Kidney (tissue), 14 donors: ENCODE results near the gene C19orf38. TPM values are rescaled to one million over a fixed set of nuclear protein-coding genes. Genes with fewer than 3 reads are reported as not detected.

Experiments
- DNase-seq, 5 donors: peaks; one replicate each; pipeline ENCODE4 v3.0.0-alpha.2; 2013 to 2020
- FAIRE-seq: peaks from 2 replicates; lab custom pipeline; 2012; peaks lifted over from hg19 to GRCh38; lab: Jason Lieb, UNC
- H3K27ac ChIP-seq, 2 donors: one replicate each; pipeline ENCODE4 v1.7.0; 2013; ENCODE audit warnings: low read depth in 2 of 2, low read length in 2 of 2, inconsistent platforms in 1 of 2
- H3K27me3 ChIP-seq: one replicate; pipeline ENCODE4 v1.7.1; 2013; ENCODE audit warnings: low read length, inconsistent platforms; ENCODE audit not compliant: control insufficient read depth, insufficient read depth
- H3K36me3 ChIP-seq, 3 donors: one replicate each; pipeline versions ENCODE4 v1.7.0 to v1.7.1; 2013; ENCODE audit warnings: low read length in 3 of 3, control low read depth in 1 of 3, inconsistent platforms in 1 of 3; ENCODE audit not compliant: insufficient read depth in 3 of 3, control insufficient read depth in 2 of 3
- H3K4me1 ChIP-seq, 3 donors: one replicate each; pipeline versions ENCODE4 v1.7.0 to v1.7.1; 2013; ENCODE audit warnings: low read length in 3 of 3, inconsistent platforms in 1 of 3, low read depth in 1 of 3; ENCODE audit not compliant: control insufficient read depth in 2 of 3, insufficient read depth in 2 of 3
- H3K4me3 ChIP-seq, 3 donors: one replicate each; pipeline versions ENCODE4 v1.7.0 to v1.8.1; 2013; ENCODE audit warnings: low read length in 3 of 3, control low read depth in 1 of 3, inconsistent platforms in 1 of 3
- H3K9ac ChIP-seq, 3 donors: one replicate each; pipeline versions ENCODE4 v1.7.0 to v1.7.1; 2013; ENCODE audit warnings: low read length in 3 of 3, control low read depth in 1 of 3, inconsistent platforms in 1 of 3
- H3K9me3 ChIP-seq, 3 donors: one replicate each; pipeline versions ENCODE4 v1.7.0 to v1.7.1; 2013; ENCODE audit warnings: low read length in 3 of 3, control low read depth in 1 of 3, inconsistent platforms in 1 of 3; ENCODE audit not compliant: control insufficient read depth in 2 of 3, insufficient read depth in 1 of 3
- intact Hi-C: fragments of 100-400 bp; cut with DNase I; formaldehyde crosslinking; loops from one replicate; pipeline ENCODE4 v1.11.1; 2022
- polyA plus RNA-seq: library from polyadenylated mRNA; stranded (reverse); fragments of 350-450 nt; fragmentation: Illumina TruSeq; extraction: RNeasy Lipid Tissue Mini Kit (QIAGEN cat#74804); gene quantifications from one replicate; pipeline ENCODE4 v1.2.3, GENCODE V29; 2014; ENCODE audit warnings: low read depth, low replicate concordance; ENCODE audit not compliant: insufficient read depth
- total RNA-seq: library from RNA; stranded (reverse); fragmentation: NEBNext Ultra II Directional; extraction: Animal tissue kit (Norgen Biotek cat#: 25700); gene quantifications from one replicate; pipeline ENCODE4 v1.2.1, GENCODE V29; 2021
- TF ChIP-seq, protein P1 (sequence below): IDR thresholded peaks from 3 replicates; pipeline ENCODE4 v1.5.1; 2012; ENCODE audit warnings: mild to moderate bottlenecking, moderate library complexity, borderline replicate concordance; ENCODE audit not compliant: insufficient read depth; ENCODE audit errors: extremely low read depth
- donor health status: control.
- donor health status: control.
- donor health status: control.
- donor health status: control.
- donor health status: control.
- donor health status: DM: yes; HTN: yes; CAD: no.
- donor health status: Normal renal cell carcinoma (clear cell type).

C19orf38 gene
- total and polyA plus RNA-seq, 2 donors from 2014 or later: 2.4 to 3.3 TPM

DNA sequence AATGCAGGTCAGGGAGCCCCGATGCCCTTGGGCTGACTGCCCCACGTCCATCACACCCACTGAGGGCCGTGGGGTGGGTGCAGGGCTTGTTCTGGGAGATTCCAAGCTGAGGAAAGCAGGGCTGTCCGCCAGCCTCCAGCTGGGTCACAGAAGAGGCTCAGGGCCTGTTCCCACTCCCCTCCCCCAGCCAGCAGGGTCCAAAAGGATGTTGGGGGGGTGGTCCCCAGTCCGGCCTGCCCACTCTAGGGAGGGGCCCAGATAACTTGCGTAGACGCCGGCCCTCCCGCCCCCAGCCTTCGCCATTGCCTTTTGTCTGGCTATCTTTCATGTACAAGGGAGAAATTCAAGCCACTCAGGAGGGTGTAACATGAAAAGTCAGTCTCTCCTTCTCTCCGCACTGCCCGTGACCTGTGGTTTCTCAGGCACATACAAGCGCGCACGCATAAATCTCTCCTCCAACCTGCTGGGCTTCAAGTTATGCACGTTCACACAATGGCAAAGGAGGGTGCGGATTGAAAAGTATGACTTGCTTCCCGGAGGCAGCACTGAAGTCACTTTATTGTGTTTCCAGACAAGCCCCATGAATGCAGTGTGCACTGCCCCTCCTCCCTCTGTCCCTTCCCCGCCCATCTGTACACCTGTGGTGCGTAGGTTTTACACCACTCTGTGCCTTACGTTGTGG lies 43.3 kb downstream of the C19orf38 start:
- Histone ChIP-seq H3K4me3 (no peak overlapping the region), H3K9ac (no peak overlapping the region)
- peak; percentile 84 to 92 (median 87) for DNase-seq

DNA sequence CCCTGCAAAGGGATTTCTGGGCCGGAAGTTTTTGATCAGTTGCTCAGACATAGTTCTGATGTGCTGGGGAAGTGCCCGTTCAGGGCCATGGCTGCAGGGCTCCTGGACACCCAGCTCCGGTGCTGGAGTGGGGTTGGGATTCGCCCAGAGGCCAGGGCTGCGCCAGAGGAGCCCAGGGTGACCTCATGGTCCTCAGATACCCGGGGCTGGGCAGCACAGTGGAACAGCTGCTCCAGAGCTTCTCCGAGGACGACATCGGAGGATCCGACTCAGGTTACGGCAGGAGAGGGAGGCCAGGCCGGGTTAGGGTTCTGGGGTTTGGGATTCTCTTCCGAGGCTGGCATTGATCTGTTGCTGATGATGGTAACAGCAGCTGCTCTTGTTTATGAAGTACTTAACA lies 44.0 kb downstream of the C19orf38 start:
- FAIRE-seq (no peak), DNase-seq (peak in 4 of 5 donors; percentile 61 to 72 (median 64))
- Histone ChIP-seq H3K9ac (no peak overlapping the region), H3K9me3 (no peaks in the 10 kb centered on the region), H3K36me3 (no peaks in the 10 kb centered on the region), H3K27me3 (no peaks in the 10 kb centered on the region), H3K4me1 (peaks cover 0 to 29% (median 3%) of the 10 kb centered on the region in 3 donors), H3K4me3 (no peak overlapping the region), H3K27ac (peak overlapping the region in 1 of 2 donors; percentile 45)
- TF ChIP-seq, protein P1, sequence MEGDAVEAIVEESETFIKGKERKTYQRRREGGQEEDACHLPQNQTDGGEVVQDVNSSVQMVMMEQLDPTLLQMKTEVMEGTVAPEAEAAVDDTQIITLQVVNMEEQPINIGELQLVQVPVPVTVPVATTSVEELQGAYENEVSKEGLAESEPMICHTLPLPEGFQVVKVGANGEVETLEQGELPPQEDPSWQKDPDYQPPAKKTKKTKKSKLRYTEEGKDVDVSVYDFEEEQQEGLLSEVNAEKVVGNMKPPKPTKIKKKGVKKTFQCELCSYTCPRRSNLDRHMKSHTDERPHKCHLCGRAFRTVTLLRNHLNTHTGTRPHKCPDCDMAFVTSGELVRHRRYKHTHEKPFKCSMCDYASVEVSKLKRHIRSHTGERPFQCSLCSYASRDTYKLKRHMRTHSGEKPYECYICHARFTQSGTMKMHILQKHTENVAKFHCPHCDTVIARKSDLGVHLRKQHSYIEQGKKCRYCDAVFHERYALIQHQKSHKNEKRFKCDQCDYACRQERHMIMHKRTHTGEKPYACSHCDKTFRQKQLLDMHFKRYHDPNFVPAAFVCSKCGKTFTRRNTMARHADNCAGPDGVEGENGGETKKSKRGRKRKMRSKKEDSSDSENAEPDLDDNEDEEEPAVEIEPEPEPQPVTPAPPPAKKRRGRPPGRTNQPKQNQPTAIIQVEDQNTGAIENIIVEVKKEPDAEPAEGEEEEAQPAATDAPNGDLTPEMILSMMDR: no peak
- intact Hi-C loops: no loop called here

More for the DNA sequence above, 43.3 kb downstream of the C19orf38 start:
- Histone ChIP-seq H3K9me3 (no peaks in the 10 kb centered on the region), H3K27me3 (no peaks in the 10 kb centered on the region), H3K27ac (peak overlapping the region; percentile 48 to 63), H3K36me3 (no peaks in the 10 kb centered on the region), H3K4me1 (peaks cover 0 to 22% (median 3%) of the 10 kb centered on the region in 3 donors)
- intact Hi-C loops: no loop called here
- TF ChIP-seq, protein P1: no peak
- no peak for FAIRE-seq

DNA sequence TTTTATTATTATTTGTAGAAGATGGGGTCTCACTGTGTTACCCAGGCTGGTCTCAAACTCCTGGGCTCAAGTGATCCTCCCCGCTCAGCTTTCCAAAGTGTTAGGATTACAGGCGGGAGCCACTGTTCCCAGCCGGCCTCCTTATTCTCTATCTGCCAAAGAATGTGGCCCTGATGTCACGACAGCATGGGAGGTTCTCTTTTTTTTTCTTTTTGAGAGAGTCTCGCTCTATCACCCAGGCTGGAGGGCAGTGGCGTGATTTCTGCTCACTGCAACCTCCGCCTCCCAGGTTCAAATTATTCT lies 46.6 kb downstream of the C19orf38 start:
- Histone ChIP-seq H3K4me3 (no peak overlapping the region), H3K27me3 (no peaks in the 10 kb centered on the region), H3K9me3 (no peaks in the 10 kb centered on the region), H3K36me3 (no peaks in the 10 kb centered on the region), H3K4me1 (peaks cover 0 to 31% (median 3%) of the 10 kb centered on the region in 3 donors), H3K27ac (no peak overlapping the region), H3K9ac (no peak overlapping the region)
- TF ChIP-seq, protein P1: no peak
- intact Hi-C loops: no loop called here
- FAIRE-seq: no peak
- peak in 1 of 5 donors; percentile 31 for DNase-seq
